HuH-7.5 (cell line): ENCODE results near the gene TBL1X.
"Not testable (repeated sequence)": the region's sequence is repeated elsewhere in the genome, so short reads cannot be mapped to it uniquely, and the experiment has no call there.

ENCODE experiments used
- DNase-seq: peaks from one replicate; pipeline ENCODE4 v3.0.0; 2011; ENCODE audit warnings: low spot score

The TBL1X gene

DNA sequence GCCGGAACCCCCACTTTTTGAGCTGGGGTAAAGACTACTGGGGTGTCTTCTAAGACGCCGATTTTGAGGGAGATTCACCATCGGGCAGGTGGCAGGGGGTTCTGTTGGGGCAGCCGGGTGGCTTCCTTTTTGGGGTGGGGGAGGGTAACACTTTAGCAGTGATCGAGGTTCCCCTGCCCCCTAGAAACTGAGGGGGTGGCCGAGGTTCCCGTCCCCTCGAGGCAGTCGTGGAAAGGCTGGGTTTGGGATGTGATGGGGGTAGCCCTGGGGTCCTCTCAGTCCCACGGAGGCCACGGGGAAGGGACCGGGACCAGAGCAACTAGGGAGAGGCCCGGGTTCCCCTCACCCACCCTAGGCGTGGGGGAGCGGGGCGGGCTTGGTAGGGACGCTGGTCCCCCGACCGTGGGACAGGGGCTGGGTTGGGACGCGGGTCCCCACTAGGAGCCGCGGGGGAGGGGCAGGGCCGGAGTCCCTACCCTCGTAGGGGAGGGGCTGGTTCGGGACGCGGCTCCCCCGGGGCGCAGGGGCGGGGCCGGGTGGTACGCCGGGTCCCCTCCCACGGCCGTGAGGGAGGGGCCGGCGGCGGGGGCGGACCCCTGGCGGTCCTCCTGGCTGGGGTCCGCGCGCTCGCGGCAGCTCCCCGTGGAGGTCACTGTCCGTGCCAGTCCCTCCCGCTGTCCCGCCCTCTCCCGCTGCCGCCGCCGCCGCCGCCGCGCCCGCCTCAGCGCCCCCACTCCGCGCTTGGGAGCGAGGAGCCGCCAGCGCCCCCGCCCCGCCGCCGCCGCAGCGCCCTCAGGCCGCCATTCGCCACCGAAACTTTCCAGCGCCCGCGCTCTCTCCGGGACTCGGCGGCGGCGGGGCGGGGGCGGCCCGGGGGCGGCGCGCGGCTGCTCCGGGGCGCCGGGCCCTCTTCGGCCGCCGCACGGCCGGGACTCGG is at the start of gene TBL1X:
Gene TBL1X (plus strand): TSS at position 624 of the 937 bp plus-strand sequence. CDS start 188,529 bp downstream, outside the sequence.
- DNase-seq: peak; percentile 54

DNA sequence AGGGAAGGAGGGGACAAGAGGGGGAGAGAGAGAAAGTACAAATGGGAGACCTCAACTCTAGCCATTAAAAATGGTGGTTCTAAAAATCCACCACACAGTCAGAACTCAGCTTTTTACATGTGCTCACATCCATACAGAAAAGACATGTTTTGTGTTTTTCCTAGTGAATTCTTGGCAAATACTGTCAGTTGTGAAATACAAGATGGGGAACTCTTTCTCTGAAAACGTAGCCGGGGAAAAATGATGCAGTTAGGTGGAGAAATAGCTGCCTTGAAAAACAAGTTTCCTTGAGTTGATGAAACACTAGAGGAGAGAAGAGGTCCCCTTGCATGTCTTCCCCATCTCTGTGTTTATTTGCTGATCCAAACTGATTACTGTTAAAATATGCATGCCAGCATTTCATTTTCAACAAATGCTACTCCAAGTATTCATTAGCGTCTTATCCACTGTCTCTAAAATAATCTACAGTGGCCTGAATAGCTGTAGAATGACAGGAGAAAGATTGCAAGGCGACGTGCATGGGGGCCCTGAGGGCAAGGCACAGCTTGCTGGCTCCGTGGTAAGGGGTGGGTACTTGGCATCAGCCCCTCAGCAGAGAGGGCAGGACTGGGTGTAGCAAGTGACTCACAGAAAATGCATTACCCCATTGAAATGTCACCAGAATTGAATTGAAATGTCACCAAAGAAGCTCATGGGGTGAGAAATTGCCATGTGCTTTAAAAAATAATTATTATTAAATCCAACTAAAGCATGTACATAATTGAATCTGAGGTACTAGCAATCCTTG is 48.1 kb upstream of the TBL1X start:
- no peak for DNase-seq

DNA sequence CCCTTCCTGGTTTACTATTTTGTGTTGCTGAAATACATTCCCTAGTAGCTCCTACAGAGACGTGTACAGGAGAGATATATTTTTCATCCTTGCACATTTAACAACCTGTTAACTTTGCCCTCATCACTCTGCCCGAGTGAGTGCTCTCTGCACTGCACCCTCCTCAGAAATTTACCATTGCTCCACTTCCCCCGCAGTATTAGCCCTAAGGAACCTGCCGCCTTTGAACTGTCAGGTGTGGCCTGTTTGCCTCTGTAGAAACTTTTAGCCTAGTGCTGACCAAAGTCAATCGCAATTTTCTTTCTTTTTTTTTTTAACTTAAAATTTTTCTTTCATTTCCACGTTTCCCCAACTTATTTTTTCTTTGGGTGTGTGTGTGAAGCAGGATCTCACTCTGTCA is 46.6 kb upstream of the TBL1X start:
- no peak for DNase-seq

DNA sequence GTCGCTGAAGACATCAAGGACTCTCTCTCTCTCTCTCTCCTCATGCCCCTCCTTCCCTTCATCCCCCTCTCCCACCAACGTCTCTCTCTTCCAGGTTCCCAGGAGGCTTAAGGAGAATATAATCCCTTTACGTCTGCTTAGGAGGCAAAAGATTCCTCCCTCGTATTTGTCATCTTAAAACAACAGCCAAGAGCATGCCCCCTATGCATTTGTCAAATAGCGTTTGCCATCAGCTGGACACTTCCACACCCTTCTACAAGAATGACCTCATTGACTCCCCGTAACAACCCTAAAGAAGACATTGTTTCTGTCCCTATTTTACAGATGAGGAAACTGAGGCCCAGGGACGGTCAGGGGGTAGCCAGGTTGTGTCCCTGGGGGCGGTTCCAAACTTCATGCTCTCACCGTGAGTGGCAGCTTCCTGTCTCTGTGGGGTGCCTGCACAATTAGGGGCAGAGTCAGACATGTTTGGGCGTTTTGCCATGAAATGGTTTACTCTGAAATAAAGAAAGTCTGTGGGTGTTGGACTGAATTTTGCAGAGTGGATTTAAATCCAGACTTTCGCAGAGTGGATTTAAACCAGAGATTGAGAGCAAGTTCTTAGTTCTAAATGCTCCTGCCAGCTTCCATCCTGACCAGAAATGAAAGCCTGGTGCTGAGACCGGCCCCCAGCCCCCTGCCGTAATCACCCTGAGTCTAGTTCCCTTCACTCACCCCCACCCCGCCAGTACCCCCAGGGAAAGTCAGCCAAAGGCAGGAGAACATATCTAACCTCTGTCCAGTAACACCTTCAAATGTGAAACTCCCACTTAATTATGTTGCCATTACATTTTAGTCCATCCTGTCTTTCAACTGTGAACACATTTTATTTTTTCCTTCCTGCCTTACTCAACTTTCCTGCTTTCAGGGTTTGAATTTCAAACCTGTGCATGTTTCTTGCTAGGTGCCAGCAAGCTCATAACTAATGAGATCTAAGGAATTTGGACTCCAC is 44.3 kb upstream of the TBL1X start:
- DNase-seq: no peak

DNA sequence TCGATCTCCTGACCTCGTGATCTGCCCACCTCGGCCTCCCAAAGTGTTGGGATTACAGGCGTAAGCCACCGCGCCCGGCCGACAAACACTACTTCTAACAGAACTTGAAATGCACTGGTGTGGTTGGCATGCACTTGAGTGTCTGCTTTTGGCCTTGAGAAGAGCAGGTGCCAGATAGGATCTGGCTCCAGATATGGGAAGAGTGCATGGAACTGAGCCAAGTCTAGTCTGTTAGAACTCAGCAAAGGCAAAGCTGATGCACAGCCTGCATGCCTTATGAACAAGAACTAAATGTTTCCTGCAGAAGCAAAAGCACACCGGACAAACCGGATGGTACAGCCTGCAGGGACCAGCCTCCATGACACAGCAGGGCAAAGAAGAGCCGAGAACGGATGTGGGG is 35.1 kb upstream of the TBL1X start:
- DNase-seq: no peak

DNA sequence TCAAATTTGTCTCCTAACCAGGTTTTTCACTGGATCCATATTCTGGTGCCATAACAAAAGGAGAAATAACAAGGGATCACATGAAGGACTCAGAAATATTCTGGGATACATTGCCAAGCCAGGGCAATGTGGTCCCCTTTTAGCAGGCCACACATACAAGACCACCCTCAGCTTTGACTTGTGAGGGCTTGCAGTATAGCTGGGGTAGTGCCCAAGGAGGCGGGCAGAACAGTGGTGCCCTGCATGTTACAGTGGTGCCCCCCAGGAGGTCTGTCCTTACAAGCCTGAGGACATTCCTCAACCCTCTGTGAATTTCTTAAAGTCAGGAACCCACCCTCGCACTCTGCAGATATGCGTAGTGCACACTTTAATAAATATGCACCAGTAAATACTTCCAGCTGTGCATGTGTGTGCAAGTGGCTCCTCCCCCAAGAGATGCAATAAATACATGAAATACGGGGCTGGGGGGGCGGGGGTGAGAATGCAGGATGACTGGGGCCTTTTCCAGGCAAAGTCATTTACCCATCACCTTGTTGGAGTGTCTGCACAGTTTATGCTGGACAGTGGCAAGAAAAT is 34.4 kb upstream of the TBL1X start:
- no peak for DNase-seq

DNA sequence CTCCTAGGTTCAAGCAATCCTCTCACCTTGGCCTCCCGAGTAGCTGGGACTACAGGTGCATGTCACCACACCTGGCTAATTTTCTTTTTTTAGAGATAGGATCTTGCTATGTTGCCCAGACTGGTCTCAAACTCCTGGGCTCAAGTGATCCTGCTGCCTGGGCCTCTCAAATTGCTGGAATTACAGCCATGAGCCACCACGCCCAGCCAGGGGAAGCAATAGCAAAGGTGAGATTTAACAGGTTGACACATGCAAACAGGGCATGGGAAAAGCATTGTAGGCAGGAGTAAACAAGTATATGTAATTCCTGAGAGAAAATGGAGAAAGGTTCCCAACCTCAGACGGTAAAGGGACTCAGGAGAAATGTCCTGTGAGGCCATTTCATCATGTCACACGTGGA is 33.6 kb upstream of the TBL1X start:
- DNase-seq: no peak

DNA sequence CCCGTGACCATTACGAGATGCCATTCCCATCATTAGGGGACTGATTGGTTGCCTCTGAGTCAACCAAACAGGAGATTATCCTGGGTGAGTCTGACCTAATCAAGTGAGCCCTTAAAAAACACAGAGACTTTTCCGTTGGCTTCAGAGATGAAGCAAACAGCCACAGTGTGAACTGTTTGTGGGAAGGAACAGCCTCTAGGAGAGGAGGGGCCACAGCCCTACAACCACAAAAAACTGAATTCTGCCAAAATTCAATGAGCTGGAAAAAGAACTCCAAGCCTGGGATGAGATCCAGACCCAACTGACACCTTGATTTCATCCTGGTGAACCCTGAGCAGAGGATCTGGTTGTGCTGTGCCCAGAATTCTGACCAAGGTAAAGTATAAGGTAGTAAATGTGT is 31.3 kb upstream of the TBL1X start:
- no peak for DNase-seq

DNA sequence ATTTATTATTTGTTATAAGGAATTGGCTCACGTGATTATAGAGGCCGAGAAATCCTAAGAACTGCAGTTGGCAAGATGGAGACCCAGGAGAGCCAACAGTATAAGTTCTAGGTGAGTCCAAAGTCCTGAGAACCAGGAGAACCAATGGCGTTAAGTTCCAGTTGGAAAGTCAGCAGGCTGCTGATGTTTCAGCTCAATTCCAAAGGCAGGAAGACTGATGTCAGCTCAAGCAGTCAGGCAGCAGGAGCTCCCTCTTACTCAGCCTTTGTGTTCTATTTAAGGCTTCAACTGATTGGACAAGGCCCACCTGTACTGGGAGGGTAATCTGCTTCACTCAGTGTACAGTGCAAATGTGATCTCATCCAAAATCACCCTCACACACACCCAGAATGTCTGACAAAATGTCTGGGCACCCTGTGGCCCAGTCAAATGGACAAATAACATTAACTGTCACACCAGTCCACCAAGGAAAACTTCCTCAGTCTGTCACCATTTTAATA is 30.8 kb upstream of the TBL1X start:
- no peak for DNase-seq

DNA sequence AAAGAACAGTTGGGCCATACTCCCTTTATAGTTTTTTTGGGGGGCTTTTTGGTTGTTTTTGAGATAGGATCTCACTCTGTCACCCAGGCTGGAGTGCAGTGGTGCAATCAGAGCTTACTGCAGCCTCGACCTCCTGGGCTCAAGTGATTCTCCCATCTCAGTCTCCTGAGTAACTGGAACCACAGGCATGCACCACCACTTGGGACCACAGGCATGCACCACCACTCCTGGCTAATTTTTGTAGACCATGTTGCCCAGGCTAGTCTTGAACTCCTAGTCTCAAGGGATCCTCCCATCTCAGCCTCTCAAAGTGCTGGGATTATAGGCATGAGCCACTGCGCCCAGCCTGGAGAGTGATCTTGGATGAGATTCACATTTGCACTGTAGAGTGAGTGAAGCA is 29.8 kb upstream of the TBL1X start:
- not testable (repeated sequence) for DNase-seq

DNA sequence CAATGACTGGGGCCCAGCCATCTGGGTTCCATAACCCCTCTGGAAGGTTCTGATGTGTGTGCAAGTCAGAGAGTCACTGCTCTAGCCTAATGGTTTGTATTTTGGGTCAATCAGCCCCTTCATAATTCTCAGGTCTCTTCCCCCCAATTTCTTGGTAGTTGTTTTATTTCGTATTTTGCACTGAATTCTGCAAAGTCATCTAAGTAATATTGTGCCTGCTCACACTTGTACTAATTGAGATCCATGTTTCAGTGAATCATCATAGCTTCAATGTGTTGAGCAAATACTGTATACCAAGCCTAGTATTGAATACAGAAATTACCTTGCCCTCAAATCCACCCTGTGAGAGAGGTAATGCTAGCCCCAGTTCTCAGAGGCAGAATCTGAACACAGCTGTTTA is 28.0 kb upstream of the TBL1X start:
- no peak for DNase-seq

DNA sequence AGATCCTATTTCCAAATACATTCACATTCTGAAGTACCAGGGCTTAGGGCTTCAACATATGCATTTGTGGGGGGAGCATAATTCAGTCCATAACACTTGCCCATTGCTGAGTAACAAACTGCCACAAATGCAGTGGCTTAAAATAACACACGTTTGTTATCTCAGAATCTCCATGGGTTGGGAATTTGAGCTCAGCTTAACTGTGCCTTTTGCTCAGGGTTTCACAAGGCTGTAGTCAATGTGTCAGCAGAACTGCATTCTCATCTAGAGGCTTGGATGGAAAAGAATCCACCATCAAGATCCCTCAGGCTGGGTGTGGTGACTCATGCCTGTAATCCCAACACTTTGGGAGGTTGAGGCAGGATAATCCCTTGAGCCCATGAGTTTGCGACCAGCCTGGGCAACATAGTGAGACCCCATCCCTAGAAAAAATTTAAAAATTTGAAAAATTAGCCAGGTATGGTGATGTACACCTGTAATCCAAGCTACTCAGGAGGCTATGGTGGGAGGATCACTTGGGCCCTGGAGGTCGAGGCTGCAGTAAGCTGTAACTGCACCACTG is 25.8 kb upstream of the TBL1X start:
- no peak for DNase-seq

DNA sequence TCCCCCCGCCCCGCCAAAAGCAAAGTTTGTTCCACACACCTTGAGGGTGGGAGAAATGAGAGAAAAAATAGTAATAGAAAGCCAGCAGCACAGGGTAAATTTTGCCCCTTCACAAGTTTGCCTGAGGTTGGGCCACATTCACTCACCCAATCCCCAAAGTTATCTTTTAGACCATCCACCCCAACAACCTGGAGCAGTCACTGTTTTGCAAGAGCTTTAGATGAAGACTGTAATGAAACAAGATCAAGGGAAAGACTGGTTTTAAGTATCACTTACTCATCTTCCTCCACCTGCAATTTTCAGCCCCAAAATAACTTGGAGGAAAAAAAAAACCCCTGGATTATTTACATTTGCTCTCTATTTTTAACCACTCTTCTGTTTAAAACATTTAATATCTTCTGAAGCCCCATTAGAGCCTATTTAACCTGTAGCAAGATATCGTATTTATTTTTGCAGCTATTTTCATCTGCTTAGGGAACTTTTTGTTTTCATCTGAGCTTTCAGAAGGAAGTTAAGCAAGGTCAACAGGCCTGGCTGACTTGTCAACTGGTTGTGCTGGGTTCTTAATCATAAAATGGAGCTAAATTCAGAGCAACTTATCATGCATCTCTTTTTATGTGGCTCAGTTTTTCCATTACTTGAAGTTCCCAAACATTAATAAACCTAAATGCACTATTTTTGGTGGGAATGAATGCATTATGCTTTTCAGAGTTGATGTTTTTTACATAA is 24.6 kb upstream of the TBL1X start:
- DNase-seq: no peak

DNA sequence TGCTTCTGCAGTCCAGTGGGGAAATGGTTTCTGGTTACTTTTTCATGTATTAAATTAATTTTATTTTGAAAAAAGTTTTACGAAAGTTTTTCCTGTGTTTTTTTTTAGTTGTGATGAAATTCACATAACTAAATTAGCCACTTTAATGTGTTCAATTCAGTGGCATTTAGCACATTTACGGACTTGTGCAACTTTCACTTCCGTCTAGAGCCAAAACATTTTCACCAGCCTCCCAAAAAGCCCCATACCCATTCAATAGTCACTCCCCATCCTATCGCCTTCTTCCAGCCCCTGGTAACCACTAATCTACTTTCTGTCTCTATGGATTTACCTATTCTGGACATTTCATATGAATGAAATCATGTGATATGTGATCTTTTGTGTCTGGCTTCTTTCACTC is 22.8 kb upstream of the TBL1X start:
- DNase-seq: no peak

DNA sequence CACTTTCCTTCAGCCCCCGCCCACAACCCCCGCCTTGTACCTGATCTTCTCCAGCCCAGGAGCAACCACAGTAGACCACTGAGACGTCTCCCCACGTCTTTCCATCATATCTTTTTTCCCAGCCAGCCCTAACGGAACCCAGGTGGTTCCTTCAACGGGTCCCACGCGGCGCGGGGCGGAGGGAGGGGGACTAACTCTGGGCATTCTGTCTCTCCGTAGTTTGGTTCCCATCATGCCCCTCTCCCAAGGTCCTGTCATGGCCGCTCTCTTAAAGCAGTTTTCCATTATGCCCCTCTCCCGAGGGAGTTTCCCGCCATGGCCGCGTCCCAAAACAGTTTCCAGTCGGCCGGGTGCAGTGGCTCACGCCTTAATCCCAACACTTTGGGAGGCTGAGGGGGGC is 21.5 kb upstream of the TBL1X start:
- no peak for DNase-seq

DNA sequence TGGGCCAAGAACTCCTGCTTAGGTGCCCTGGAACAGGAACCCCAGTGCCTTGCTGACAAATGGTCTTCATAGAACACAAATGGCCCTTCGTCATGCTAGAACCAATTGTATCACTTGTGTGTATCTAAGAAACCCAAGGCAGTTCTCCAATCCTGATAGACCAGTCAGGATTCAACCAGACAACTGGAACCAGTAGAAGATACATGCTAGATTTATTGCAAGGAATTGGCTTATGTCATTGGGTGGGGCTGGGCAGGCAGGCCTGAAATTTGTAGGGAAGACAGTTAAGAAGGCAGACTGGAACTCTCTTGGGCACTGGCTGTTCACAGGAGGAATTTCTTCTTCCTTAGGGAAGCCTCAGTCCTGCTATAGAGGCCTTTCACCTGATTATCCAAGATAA is 17.0 kb upstream of the TBL1X start:
- no peak for DNase-seq

DNA sequence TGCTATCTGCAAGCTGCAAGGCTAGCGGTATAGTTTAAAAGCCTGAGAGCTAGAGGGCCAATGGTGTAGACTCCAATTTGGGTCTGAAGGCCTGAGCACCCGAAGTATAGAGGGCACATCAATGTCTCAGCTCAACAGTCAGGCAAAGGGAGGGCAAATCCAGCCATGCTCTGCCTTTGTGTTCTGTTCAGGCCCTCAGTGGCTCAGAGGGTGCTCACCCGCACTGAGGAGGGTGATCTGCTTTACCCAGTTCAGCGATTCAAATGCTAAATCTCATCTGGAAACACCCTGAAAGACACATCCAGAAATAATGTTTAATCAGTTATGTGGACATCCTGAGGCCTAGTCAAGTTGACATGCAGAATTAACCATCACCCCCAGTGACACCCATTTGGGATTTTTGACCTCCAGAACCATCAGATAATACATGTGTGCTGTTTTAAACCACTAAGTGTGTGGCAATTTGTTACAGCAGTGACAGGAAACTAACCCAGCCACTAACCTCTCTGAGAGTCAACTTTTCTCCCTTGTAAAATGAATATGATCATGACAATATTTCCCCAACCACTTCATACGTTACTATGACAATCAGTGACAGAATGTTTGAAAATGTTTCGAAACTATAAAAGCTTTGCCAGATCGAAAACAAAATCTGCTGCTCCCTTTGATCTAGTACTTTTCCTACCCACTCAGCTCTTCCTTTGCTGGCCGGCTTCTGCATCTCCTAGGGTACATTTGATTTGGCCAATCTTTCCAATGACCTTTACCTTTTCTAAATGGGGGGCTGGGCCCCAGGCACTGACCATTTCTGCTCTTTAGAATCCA is 8.4 kb upstream of the TBL1X start:
- no peak for DNase-seq

DNA sequence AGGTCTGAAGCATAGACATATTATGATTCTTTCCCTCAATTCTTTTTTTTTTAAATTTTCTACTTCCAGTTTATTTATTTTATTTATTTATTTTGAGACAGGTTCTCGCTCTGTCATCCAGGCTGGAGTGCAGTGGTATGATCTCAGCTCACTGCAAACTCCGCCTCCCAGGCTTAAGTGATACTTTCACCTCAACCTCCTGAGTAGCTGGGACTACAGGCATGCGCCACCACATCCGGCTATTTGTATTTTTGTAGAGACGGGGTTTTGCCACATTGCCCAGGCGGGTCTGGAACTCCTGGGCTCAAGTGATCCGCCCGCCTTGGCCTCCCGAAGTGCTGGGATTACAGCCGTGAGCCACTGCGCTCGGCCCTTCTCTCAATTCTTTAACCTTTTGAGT is 6.8 kb upstream of the TBL1X start:
- DNase-seq: not testable (repeated sequence)

DNA sequence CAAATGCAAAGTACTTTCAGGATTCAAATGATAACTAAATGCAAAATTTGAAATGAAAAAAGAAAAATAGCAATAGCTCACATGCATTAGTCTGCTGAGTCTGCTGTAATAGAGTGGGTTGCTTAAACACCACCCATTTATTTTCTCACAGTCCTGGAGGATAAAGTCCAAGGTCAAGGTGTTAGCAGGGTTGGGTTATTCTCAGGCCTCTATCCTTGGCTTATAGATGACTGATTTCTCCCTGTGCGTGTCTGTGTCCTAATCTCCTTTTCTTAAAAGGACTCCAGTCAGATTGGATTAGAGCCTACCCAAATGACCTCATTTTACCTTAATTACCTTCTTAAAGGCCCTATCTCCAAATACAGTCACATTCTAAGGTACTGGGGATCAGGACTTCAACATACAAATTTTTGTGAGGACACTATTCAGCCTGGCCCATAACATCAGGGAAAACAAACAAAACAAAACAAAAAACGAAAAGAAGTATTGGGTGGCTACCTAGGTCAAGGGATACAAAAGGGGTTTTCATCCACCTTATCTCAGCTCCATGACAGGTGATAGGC is 6.3 kb upstream of the TBL1X start:
- DNase-seq: no peak
